PFSK-1 (cell line): ENCODE data around the gene CLDN10.

ENCODE experiments used
- POLR2AphosphoS5 ChIP-seq: IDR thresholded peaks from 2 replicates; pipeline ENCODE4 v1.6.1; 2012; ENCODE audit warnings: low read depth, mild to moderate bottlenecking, control low read depth, low read length, moderate library complexity
- REST ChIP-seq, 2 experiments: IDR thresholded peaks; 2 replicates each; pipeline versions ENCODE4 v1.6.1 to v1.8.0; 2011 to 2012; ENCODE audit warnings: low read depth in 2 of 2, low read length in 2 of 2, control low read depth in 1 of 2, inconsistent platforms in 1 of 2, mild to moderate bottlenecking in 1 of 2, moderate library complexity in 1 of 2; ENCODE audit not compliant: insufficient read depth in 1 of 2

- TF ChIP-seq REST (IDR thresholded peaks at IDR 0.05; ENCODE audit: insufficient read depth in 1 of 2, low read depth in 2 of 2, low read length in 2 of 2) (no peak), POLR2AphosphoS5 (no peak)
Observed at GRCh38 chr13:95623141-95623540, 70.6 kb downstream of the CLDN10 start.
